Transverse colon (tissue), 4 donors: ENCODE measurements around the gene SPEN.

Experiments
- CTCF ChIP-seq, 5 experiments: fragments of 200-600 bp in 3 of 5; fragments of 450-650 bp in 2 of 5; sonication (generic) in 3 of 5; IDR thresholded peaks; 1 replicate in 2 of 5; 2 replicates in 3 of 5; pipeline ENCODE4 v1.5.1; 2016 to 2017; ENCODE audit warnings: antibody characterized with exemption in 5 of 5, inconsistent platforms in 3 of 5, mild to moderate bottlenecking in 2 of 5, moderate library complexity in 1 of 5
- POLR2A ChIP-seq: fragments of 450-650 bp; IDR thresholded peaks from one replicate; pipeline ENCODE4 v1.6.1; 2016; ENCODE audit warnings: antibody characterized with exemption, mild to moderate bottlenecking, moderate library complexity
- POLR2AphosphoS5 ChIP-seq, 3 donors: sonication (generic); formaldehyde crosslinking; IDR thresholded peaks; one replicate each; pipeline ENCODE4 v1.6.1; 2016; ENCODE audit warnings: antibody characterized with exemption in 3 of 3

GRCh38 chr1:15952317-15953258, 105.1 kb downstream of the SPEN start:
- TF ChIP-seq POLR2A (no peak), CTCF (IDR thresholded peaks at IDR 0.05) (no peak), POLR2AphosphoS5 (IDR thresholded peaks at IDR 0.05) (no peak)
